K562 (cell line): ENCODE data around the gene RPL7A. TPM values are rescaled to one million over a fixed set of nuclear protein-coding genes. Genes with fewer than 3 reads are reported as not detected.

Experiments
- ADNP ChIP-seq: fragments of 200-800 bp; sonication (Bioruptor generic); IDR thresholded peaks from 2 replicates; pipeline ENCODE4 v1.6.1; 2016; ENCODE audit warnings: missing genetic modification characterization, missing compliant biosample characterization
- DMBX1 ChIP-seq: fragments of 250-450 bp; sonication (Bioruptor Pico); IDR thresholded peaks from 2 replicates; pipeline ENCODE4 v1.8.0; 2022; ENCODE audit warnings: inconsistent platforms, mild to moderate bottlenecking, moderate library complexity, borderline replicate concordance
- E2F3 ChIP-seq: fragments of 250-450 bp; sonication (Bioruptor Pico); IDR thresholded peaks from 2 replicates; pipeline ENCODE4 v1.4.0; 2020; ENCODE audit warnings: mild to moderate bottlenecking
- FOXJ3 ChIP-seq: sonication (generic); formaldehyde crosslinking; IDR thresholded peaks from 2 replicates; pipeline ENCODE4 v1.4.0; 2020; ENCODE audit warnings: mild to moderate bottlenecking, missing genetic modification reagents
- HMGXB4 ChIP-seq: sonication (generic); formaldehyde crosslinking; IDR thresholded peaks from 2 replicates; pipeline ENCODE4 v1.8.1; 2023; ENCODE audit warnings: mild to moderate bottlenecking, missing genetic modification reagents
- L3MBTL2 ChIP-seq: fragments of 450-650 bp; IDR thresholded peaks from 2 replicates; pipeline ENCODE4 v1.6.1; 2016; ENCODE audit warnings: mild to moderate bottlenecking, moderate library complexity
- POU5F1 ChIP-seq: fragments of 150-350 bp; IDR thresholded peaks from 2 replicates; pipeline ENCODE4 v1.6.1; 2014; ENCODE audit warnings: borderline replicate concordance, low read length, low read depth, mild to moderate bottlenecking; ENCODE audit not compliant: partially characterized antibody
- SMARCC2 ChIP-seq: fragments of 450-650 bp; IDR thresholded peaks from 2 replicates; pipeline ENCODE4 v1.6.1; 2017; ENCODE audit warnings: antibody characterized with exemption, moderate library complexity, mild to moderate bottlenecking, low read depth
- STAT5B ChIP-seq: fragments of 250-450 bp; sonication (Bioruptor Pico); IDR thresholded peaks from 2 replicates; pipeline ENCODE4 v1.8.0; 2021; ENCODE audit warnings: mild to moderate bottlenecking, inconsistent platforms
- U2AF1 ChIP-seq: fragments of 200-400 bp; formaldehyde crosslinking; optimal IDR thresholded peaks from 2 replicates; pipeline ENCODE3; 2017; ENCODE audit warnings: mild to moderate bottlenecking, low read depth, low read length, moderate library complexity
- ZBTB40 ChIP-seq, 2 experiments: fragments of 450-650 bp in 1 of 2; sonication (generic) in 1 of 2; formaldehyde crosslinking in 1 of 2; IDR thresholded peaks; 2 replicates each; pipeline versions ENCODE4 v1.7.1 to v1.9.0; 2016 to 2022; ENCODE audit warnings: inconsistent platforms in 1 of 2, mild to moderate bottlenecking in 1 of 2, missing genetic modification reagents in 1 of 2
- ZKSCAN1 ChIP-seq: fragments of 150-350 bp; IDR thresholded peaks from 2 replicates; pipeline ENCODE4 v1.6.1; 2016; ENCODE audit warnings: low read depth, low read length
- polyA plus RNA-seq, 8 experiments: library from polyadenylated mRNA; depleted of rRNA in 4 of 8; stranded (reverse) in 5 of 8; unstranded in 3 of 8; fragments of >200 nt; fragmentation: Nextera tagmentation in 2 of 8; fragmentation: Illumina TruSeq in 1 of 8; extraction: Ambion mirVana in 2 of 8; extraction: Trizol in 1 of 8; gene quantifications; 2 replicates each; pipeline versions ENCODE4 v1.2.1 to v1.2.3, GENCODE V29; 2011 to 2014; ENCODE audit warnings: inconsistent platforms in 1 of 8, missing spikeins in 1 of 8
- total RNA-seq, 7 experiments: library from RNA; depleted of rRNA in 6 of 7; stranded (reverse); fragments of >200 nt in 6 of 7; fragmentation: Illumina TruSeq in 2 of 7; extraction: Trizol in 2 of 7; gene quantifications; 2 replicates each; pipeline versions ENCODE4 v1.2.1 to v1.2.3, GENCODE V29; 2011 to 2021; ENCODE audit warnings: low replicate concordance in 1 of 7
- TF ChIP-seq, protein P1 (sequence below): sonication (generic); formaldehyde crosslinking; IDR thresholded peaks from 2 replicates; pipeline ENCODE4 v1.8.0; 2022; ENCODE audit warnings: missing genetic modification reagents, mild to moderate bottlenecking, moderate library complexity, borderline replicate concordance
- TF ChIP-seq, protein P2 (sequence below): fragments of 250-450 bp; sonication (Bioruptor Pico); IDR thresholded peaks from 2 replicates; pipeline ENCODE4 v1.4.0; 2020

RPL7A gene
- total and polyA plus RNA-seq, 9 of the 15 experiments (the other 6 are each of a cell fraction or from before 2014, with no cell fraction given), result 1,935 to 3,760 (median 2,652) TPM

GRCh38 chr9:133359399-133360175, 11.6 kb downstream of the RPL7A start (continued):
- TF ChIP-seq ZBTB40 (IDR thresholded peaks at IDR 0.05) (no peak), ZBTB40 (CRISPR knock-in tag; IDR thresholded peaks at IDR 0.05) (no peak), SMARCC2 (no peak), ZKSCAN1 (no peak), FOXJ3 (no peak), POU5F1 (no peak), STAT5B (CRISPR knock-in tag) (no peak), ADNP (tag) (no peak), E2F3 (no peak), DMBX1 (no peak), U2AF1 (no peak), L3MBTL2 (no peak; the same call in 1 of the 2 replicates), HMGXB4 (CRISPR knock-in tag) (no peak)
- TF ChIP-seq, protein P1, sequence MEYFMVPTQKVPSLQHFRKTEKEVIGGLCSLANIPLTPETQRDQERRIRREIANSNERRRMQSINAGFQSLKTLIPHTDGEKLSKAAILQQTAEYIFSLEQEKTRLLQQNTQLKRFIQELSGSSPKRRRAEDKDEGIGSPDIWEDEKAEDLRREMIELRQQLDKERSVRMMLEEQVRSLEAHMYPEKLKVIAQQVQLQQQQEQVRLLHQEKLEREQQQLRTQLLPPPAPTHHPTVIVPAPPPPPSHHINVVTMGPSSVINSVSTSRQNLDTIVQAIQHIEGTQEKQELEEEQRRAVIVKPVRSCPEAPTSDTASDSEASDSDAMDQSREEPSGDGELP (CRISPR knock-in tag), result peak; percentile 28; the same call in 1 of the 2 replicates
- TF ChIP-seq, protein P2, sequence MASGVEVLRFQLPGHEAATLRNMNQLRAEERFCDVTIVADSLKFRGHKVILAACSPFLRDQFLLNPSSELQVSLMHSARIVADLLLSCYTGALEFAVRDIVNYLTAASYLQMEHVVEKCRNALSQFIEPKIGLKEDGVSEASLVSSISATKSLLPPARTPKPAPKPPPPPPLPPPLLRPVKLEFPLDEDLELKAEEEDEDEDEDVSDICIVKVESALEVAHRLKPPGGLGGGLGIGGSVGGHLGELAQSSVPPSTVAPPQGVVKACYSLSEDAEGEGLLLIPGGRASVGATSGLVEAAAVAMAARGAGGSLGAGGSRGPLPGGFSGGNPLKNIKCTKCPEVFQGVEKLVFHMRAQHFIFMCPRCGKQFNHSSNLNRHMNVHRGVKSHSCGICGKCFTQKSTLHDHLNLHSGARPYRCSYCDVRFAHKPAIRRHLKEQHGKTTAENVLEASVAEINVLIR (CRISPR knock-in tag), result no peak
